ENCODE measurements around the gene HHAT. TPM values are rescaled to one million over a fixed set of nuclear protein-coding genes. Genes with fewer than 3 reads are reported as not detected.
A peak's percentile ranks its signal among the peaks of the same experiment; 100 is the strongest.
"Not testable (repeated sequence)": the region's sequence is repeated elsewhere in the genome, so short reads cannot be mapped to it uniquely, and the experiment has no call there.

HHAT gene
- total RNA-seq, 1 donor from 2014 or later = 1.9 TPM

GRCh38 chr1:210376836-210377372 lies 48.2 kb downstream of the HHAT start:
- DNase-seq (no peak), ATAC-seq (no peak)
- intact Hi-C loops (cut with micrococcal nuclease) = no loop called here

GRCh38 chr1:210377731-210378333 lies 49.1 kb downstream of the HHAT start:
- ATAC-seq = no peak
- DNase-seq = no peak
- intact Hi-C loops (cut with micrococcal nuclease) = no loop called here

GRCh38 chr1:210378736-210379135 lies 50.0 kb downstream of the HHAT start:
- ATAC-seq (no peak), DNase-seq (no peak)
- intact Hi-C loops (cut with micrococcal nuclease) = no loop called here

GRCh38 chr1:210381934-210382333 lies 53.2 kb downstream of the HHAT start:
- DNase-seq = no peak
- ATAC-seq = peak; percentile 48
- intact Hi-C loops (cut with micrococcal nuclease) = no loop called here

- ATAC-seq (no peak), DNase-seq (no peak)
- intact Hi-C loops (cut with micrococcal nuclease) = no loop called here
Measured at GRCh38 chr1:210384625-210385024, 55.9 kb downstream of the HHAT start.

- no peak for DNase-seq
- no peak for ATAC-seq
- intact Hi-C loops (cut with micrococcal nuclease) = no loop called here
Measured at GRCh38 chr1:210385228-210385627, 56.5 kb downstream of the HHAT start.

GRCh38 chr1:210394281-210394821 lies 65.6 kb downstream of the HHAT start:
- intact Hi-C loops (cut with micrococcal nuclease) = no loop called here
- ATAC-seq = peak; percentile 88

GRCh38 chr1:210396541-210396940 lies 67.8 kb downstream of the HHAT start:
- intact Hi-C loops (cut with micrococcal nuclease) = loop anchor here (5.0 kb wide), 1 partner anchor 34 kb away; no protein-coding TSS in a partner anchor
- DNase-seq = no peak
- no peak for ATAC-seq

More at GRCh38 chr1:210394281-210394821, 65.6 kb downstream of the HHAT start:
- peak; percentile 47 for DNase-seq

- ATAC-seq (no peak), DNase-seq (no peak)
- intact Hi-C loops (cut with micrococcal nuclease) = loop anchor here (5.0 kb wide), 1 partner anchor 35 kb away; no protein-coding TSS in a partner anchor
Measured at GRCh38 chr1:210397252-210397651, 68.5 kb downstream of the HHAT start.

- ATAC-seq (no peak), DNase-seq (no peak)
- intact Hi-C loops (cut with micrococcal nuclease) = loop anchor here (5.0 kb wide), 1 partner anchor 35 kb away; no protein-coding TSS in a partner anchor
Measured at GRCh38 chr1:210397681-210398080, 69.0 kb downstream of the HHAT start.

GRCh38 chr1:210398466-210398865 lies 69.8 kb downstream of the HHAT start:
- ATAC-seq = no peak
- DNase-seq = no peak
- intact Hi-C loops (cut with micrococcal nuclease) = loop anchor here (5.0 kb wide), 1 partner anchor 36 kb away; no protein-coding TSS in a partner anchor

GRCh38 chr1:210400043-210400840 lies 71.5 kb downstream of the HHAT start:
- intact Hi-C loops (cut with micrococcal nuclease) = loop anchor here (10.0 kb wide), 1 partner anchor 255 kb away; no protein-coding TSS in a partner anchor
- DNase-seq (peak; percentile 61), ATAC-seq (peak; percentile 95)

GRCh38 chr1:210402560-210402959 lies 73.9 kb downstream of the HHAT start:
- DNase-seq (no peak), ATAC-seq (no peak)
- intact Hi-C loops (cut with micrococcal nuclease) = loop anchor here (10.0 kb wide), 1 partner anchor 258 kb away; no protein-coding TSS in a partner anchor

- DNase-seq (no peak), ATAC-seq (no peak)
- intact Hi-C loops (cut with micrococcal nuclease) = loop anchor here (10.0 kb wide), 1 partner anchor 261 kb away; no protein-coding TSS in a partner anchor
Measured at GRCh38 chr1:210405316-210405715, 76.6 kb downstream of the HHAT start.

GRCh38 chr1:210406341-210406740 lies 77.6 kb downstream of the HHAT start:
- ATAC-seq, DNase-seq: not testable (repeated sequence)
- intact Hi-C loops (cut with micrococcal nuclease) = loop anchor here (10.0 kb wide), 1 partner anchor 262 kb away; no protein-coding TSS in a partner anchor

GRCh38 chr1:210407207-210407886 lies 78.6 kb downstream of the HHAT start:
- ATAC-seq (peak; percentile 69), DNase-seq (peak; percentile 84)
- intact Hi-C loops (cut with micrococcal nuclease) = loop anchor here (10.0 kb wide), 1 partner anchor 263 kb away; no protein-coding TSS in a partner anchor

GRCh38 chr1:210407887-210408252 lies 79.2 kb downstream of the HHAT start:
- no peak for ATAC-seq
- intact Hi-C loops (cut with micrococcal nuclease) = loop anchor here (10.0 kb wide), 1 partner anchor 263 kb away; no protein-coding TSS in a partner anchor
- DNase-seq = no peak

- intact Hi-C loops (cut with micrococcal nuclease) = no loop called here
- DNase-seq = no peak
- ATAC-seq = no peak
Measured at GRCh38 chr1:210412240-210412639, 83.5 kb downstream of the HHAT start.

- intact Hi-C loops (cut with micrococcal nuclease) = no loop called here
- ATAC-seq = no peak
- DNase-seq = no peak
Measured at GRCh38 chr1:210413951-210414350, 85.2 kb downstream of the HHAT start.
